Bronchial epithelial cell (primary cell): Measurements from ENCODE around the gene SLC35F1. TPM values are rescaled to one million over a fixed set of nuclear protein-coding genes. Genes with fewer than 3 reads are reported as not detected.

ENCODE experiments used
- DNase-seq: peaks from one replicate; pipeline ENCODE4 v3.0.0-alpha.2; 2010; ENCODE audit warnings: low read depth
- FAIRE-seq: peaks from 2 replicates; lab custom pipeline; 2011; peaks lifted over from hg19 to GRCh38; lab: Jason Lieb, UNC
- H3K27me3 ChIP-seq: 2 replicates; pipeline ENCODE4 v1.5.1; 2011; ENCODE audit warnings: low read length; ENCODE audit not compliant: control insufficient read depth, insufficient read depth
- H3K36me3 ChIP-seq: 2 replicates; pipeline ENCODE4 v1.5.1; 2011; ENCODE audit warnings: low read length; ENCODE audit not compliant: control insufficient read depth, insufficient read depth
- H3K4me3 ChIP-seq: 2 replicates; pipeline ENCODE4 v1.5.1; 2011; ENCODE audit warnings: mild to moderate bottlenecking, low read depth, low read length, control low read depth
- total RNA-seq: library from RNA; depleted of rRNA; stranded (reverse); fragments of >200 nt; gene quantifications from 2 replicates; pipeline ENCODE4 v1.2.1, GENCODE V29; 2014
- TF ChIP-seq, protein P1 (sequence below): IDR thresholded peaks from 2 replicates; pipeline ENCODE4 v1.5.1; 2011; ENCODE audit warnings: mild to moderate bottlenecking, moderate library complexity, low read length, control low read depth, inconsistent platforms; ENCODE audit not compliant: insufficient read depth, severe bottlenecking

Gene SLC35F1
- total RNA-seq, 1 donor from 2014 or later = not detected

DNA sequence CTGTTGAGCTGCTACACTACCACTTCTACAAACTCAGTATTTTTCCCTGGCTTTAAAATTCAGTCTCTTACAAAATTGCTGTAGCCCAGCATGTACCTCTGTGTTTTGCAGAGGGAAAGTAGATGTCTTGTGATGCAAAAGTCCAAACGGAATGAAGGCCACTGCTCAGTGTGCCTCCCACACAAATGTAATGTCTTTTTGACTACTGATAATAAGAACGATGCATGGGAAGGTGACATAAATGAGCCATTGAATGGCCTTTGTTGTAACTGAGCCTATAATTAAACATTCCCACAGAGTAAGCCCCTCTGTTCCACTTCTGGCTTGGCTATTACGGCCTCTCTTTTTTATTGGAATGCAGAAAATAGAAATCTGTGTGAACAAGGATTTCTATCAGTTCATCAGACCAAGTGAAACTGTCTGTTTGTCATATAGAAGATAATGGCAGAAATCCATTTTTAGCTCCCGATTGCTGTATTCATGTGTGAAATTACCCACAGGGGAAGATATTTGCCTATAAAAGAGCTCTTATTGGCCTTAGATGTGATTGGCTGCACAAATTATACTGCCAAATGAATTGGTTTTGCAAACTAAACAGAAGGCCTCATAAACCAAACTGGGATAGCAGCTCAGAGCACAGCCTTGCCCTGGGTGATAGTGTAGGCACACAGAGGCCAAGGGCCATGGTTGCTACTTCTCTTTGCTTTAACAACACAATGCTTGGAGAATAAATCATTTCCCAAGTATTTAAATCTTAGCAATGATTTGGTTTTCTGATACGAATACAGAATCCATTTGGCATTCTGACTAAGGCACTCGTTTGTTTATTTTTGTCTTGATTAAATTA, 399.6 kb downstream of the SLC35F1 start:
- Histone ChIP-seq H3K27me3 (no peaks in the 10 kb centered on the region), H3K36me3 (no peaks in the 10 kb centered on the region), H3K4me3 (no peak overlapping the region)
- DNase-seq (no peak), FAIRE-seq (no peak)
- TF ChIP-seq, protein P1, sequence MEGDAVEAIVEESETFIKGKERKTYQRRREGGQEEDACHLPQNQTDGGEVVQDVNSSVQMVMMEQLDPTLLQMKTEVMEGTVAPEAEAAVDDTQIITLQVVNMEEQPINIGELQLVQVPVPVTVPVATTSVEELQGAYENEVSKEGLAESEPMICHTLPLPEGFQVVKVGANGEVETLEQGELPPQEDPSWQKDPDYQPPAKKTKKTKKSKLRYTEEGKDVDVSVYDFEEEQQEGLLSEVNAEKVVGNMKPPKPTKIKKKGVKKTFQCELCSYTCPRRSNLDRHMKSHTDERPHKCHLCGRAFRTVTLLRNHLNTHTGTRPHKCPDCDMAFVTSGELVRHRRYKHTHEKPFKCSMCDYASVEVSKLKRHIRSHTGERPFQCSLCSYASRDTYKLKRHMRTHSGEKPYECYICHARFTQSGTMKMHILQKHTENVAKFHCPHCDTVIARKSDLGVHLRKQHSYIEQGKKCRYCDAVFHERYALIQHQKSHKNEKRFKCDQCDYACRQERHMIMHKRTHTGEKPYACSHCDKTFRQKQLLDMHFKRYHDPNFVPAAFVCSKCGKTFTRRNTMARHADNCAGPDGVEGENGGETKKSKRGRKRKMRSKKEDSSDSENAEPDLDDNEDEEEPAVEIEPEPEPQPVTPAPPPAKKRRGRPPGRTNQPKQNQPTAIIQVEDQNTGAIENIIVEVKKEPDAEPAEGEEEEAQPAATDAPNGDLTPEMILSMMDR = no peak

DNA sequence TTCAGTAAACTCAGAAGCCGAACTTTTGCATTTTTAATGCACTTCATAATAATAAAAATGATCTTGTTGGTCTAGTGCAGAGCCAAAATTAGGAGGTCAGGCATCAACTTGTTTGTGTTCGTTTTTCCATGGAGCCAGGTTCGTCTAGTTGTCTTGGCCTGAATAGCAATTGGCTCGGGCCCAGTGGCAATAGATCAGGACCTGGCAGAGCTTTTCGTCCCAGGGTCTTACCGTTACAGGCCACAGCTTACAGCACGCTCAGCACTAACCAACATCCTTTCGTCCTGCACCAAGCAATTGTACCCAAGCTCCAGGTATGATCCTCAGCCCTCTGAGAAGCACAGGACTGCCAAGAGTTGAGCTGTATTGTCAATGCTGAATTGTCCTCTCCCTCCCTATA, 400.5 kb downstream of the SLC35F1 start:
- H3K36me3 ChIP-seq = no peaks in the 10 kb centered on the region
- H3K4me3 ChIP-seq = no peak overlapping the region
- FAIRE-seq (no peak), DNase-seq (no peak)
- no peaks in the 10 kb centered on the region for H3K27me3 ChIP-seq
- TF ChIP-seq, protein P1 = no peak

- H3K4me3 ChIP-seq = no peak overlapping the region
- FAIRE-seq (no peak), DNase-seq (no peak)
- TF ChIP-seq, protein P1 = no peak
- H3K36me3 ChIP-seq = no peaks in the 10 kb centered on the region
- no peaks in the 10 kb centered on the region for H3K27me3 ChIP-seq
Observed at GRCh38 chr6:118309337-118310093, 402.5 kb downstream of the SLC35F1 start.

- FAIRE-seq (no peak), DNase-seq (no peak)
- H3K4me3 ChIP-seq = no peak overlapping the region
- no peaks in the 10 kb centered on the region for H3K36me3 ChIP-seq
- no peaks in the 10 kb centered on the region for H3K27me3 ChIP-seq
- TF ChIP-seq, protein P1 = no peak
Observed at GRCh38 chr6:118313208-118313607, 406.1 kb downstream of the SLC35F1 start.

DNA sequence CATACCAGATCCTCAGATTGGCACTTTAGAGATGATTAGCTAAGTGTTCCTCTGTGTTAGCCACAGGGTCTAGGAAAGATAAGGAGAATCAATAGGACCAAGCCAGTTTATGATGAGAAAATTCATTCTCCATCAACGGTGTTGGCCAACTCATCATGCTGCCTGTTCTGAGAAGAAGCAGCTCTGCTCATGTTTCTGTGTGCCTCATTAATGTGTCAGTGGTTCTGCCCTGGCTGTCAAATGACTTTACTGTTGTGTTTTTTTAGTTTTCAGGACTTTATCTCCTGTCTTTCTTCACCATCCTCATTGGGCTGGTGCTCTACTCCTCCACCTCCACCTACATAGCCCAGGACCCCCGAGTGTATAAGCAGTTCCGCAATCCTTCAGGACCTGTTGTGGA, 406.7 kb downstream of the SLC35F1 start:
- FAIRE-seq = no peak
- no peaks in the 10 kb centered on the region for H3K27me3 ChIP-seq
- TF ChIP-seq, protein P1 = no peak

More for the DNA sequence above, 406.7 kb downstream of the SLC35F1 start:
- no peak overlapping the region for H3K4me3 ChIP-seq
- DNase-seq = no peak
- no peaks in the 10 kb centered on the region for H3K36me3 ChIP-seq
